Chondrocyte (in vitro differentiated cells): ENCODE measurements around the gene IL36RN. TPM values are rescaled to one million over a fixed set of nuclear protein-coding genes. Genes with fewer than 3 reads are reported as not detected.

Source experiments
- DNase-seq: peaks from one replicate; pipeline ENCODE4 v3.0.0; 2021; ENCODE audit warnings: mixed read lengths, low spot score
- H3K27ac Mint-ChIP-seq: one replicate; pipeline ENCODE4 v1.8.0; 2021; ENCODE audit warnings: mild to moderate bottlenecking, moderate library complexity, mixed read lengths; ENCODE audit not compliant: unreplicated experiment
- H3K27me3 Mint-ChIP-seq: 2 replicates; pipeline ENCODE4 v1.8.0; 2021; ENCODE audit warnings: low read depth, mixed read lengths
- H3K36me3 Mint-ChIP-seq: 2 replicates; pipeline ENCODE4 v1.8.0; 2021; ENCODE audit warnings: low read depth, mixed read lengths
- H3K4me1 Mint-ChIP-seq: 2 replicates; pipeline ENCODE4 v1.8.0; 2021; ENCODE audit warnings: low read depth, mild to moderate bottlenecking, mixed read lengths
- H3K4me3 Mint-ChIP-seq: one replicate; pipeline ENCODE4 v1.8.0; 2021; ENCODE audit warnings: mild to moderate bottlenecking, moderate library complexity, mixed read lengths; ENCODE audit not compliant: unreplicated experiment
- H3K9me3 Mint-ChIP-seq: 2 replicates; pipeline ENCODE4 v1.8.0; 2021; ENCODE audit warnings: low read depth, mixed read lengths
- total RNA-seq: library from RNA; stranded (reverse); gene quantifications from 3 replicates; pipeline ENCODE4 v1.2.1, GENCODE V29; 2021
- TF ChIP-seq, protein P1 (sequence below): fragments of 200-600 bp; sonication (generic); IDR thresholded peaks from 2 replicates; pipeline ENCODE4 v1.5.0; 2021; ENCODE audit warnings: antibody characterized with exemption, mild to moderate bottlenecking, moderate library complexity

Gene IL36RN
- total RNA-seq, 1 donor from 2014 or later: not detected

DNA sequence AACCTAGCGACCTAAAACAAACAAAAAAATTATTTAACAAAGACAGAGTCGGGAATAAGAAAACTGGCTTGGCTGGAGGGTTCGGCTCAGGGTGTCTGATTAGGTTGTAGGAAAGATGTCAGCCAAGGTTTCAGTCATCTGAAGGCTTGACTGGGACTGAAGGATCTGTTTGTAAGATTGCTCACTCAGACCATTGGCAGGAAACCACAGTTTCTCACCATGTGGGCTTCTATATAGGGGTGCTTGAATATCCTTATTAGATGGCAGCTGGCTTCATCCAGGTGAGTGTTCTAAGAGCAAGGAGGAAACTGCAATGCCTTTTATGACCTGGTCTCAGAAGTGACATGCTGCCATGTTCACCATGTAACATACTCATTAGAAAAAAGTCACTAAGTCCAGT is 5.3 kb upstream of the IL36RN start:
- TF ChIP-seq, protein P1, sequence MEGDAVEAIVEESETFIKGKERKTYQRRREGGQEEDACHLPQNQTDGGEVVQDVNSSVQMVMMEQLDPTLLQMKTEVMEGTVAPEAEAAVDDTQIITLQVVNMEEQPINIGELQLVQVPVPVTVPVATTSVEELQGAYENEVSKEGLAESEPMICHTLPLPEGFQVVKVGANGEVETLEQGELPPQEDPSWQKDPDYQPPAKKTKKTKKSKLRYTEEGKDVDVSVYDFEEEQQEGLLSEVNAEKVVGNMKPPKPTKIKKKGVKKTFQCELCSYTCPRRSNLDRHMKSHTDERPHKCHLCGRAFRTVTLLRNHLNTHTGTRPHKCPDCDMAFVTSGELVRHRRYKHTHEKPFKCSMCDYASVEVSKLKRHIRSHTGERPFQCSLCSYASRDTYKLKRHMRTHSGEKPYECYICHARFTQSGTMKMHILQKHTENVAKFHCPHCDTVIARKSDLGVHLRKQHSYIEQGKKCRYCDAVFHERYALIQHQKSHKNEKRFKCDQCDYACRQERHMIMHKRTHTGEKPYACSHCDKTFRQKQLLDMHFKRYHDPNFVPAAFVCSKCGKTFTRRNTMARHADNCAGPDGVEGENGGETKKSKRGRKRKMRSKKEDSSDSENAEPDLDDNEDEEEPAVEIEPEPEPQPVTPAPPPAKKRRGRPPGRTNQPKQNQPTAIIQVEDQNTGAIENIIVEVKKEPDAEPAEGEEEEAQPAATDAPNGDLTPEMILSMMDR: no peak
- no peak overlapping the region for H3K4me3 Mint-ChIP-seq
- H3K27me3 Mint-ChIP-seq: peaks cover 28% of the 10 kb centered on the region
- H3K9me3 Mint-ChIP-seq: peaks cover 25% of the 10 kb centered on the region
- no peak for DNase-seq
- H3K4me1 Mint-ChIP-seq: no peaks in the 10 kb centered on the region
- H3K36me3 Mint-ChIP-seq: no peaks in the 10 kb centered on the region
- no peak overlapping the region for H3K27ac Mint-ChIP-seq

DNA sequence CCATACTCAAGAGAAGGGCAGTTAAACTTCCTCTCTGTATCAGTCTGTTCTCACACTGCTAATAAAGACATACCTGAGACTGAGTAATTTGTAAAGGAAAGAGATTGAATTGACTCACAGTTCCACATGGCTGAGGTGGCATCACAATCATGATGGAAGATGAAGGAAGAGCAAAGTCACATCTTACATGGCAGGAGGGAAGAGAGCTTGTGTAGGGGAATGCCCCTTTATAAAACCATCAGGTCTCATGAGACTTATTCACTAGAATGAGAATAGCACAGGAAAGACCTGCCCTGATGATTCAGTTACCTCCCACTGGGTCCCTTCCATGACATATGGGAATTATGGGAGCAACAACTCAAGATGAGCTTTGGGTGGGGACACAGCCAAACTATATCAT is 4.9 kb upstream of the IL36RN start:
- no peak for DNase-seq
- TF ChIP-seq, protein P1: no peak
- H3K27me3 Mint-ChIP-seq: peaks cover 26% of the 10 kb centered on the region
- H3K4me3 Mint-ChIP-seq: no peak overlapping the region
- no peaks in the 10 kb centered on the region for H3K36me3 Mint-ChIP-seq
- H3K9me3 Mint-ChIP-seq: peaks cover 23% of the 10 kb centered on the region
- no peak overlapping the region for H3K27ac Mint-ChIP-seq
- H3K4me1 Mint-ChIP-seq: no peaks in the 10 kb centered on the region

DNA sequence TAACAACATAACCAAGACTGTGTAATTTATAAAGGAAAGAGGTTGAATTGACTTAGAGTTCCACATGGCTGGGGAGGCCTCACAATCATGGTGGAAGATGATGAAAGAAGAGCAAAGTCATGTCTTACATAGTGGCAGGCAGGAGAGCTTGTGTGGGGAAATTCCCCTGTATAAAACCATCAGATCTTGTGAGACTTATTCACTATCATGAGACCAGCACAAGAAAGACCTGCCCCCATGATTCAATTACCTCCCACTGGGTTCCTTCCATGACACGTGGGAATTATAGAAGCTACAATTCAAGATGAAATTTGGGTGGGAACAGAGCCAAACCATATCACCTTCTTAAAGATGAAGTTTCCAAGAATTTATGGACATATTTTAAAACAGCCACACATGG is 2.5 kb upstream of the IL36RN start:
- TF ChIP-seq, protein P1: no peak
- no peak overlapping the region for H3K27ac Mint-ChIP-seq
- no peaks in the 10 kb centered on the region for H3K4me1 Mint-ChIP-seq
- H3K4me3 Mint-ChIP-seq: no peak overlapping the region
- peaks cover 22% of the 10 kb centered on the region for H3K9me3 Mint-ChIP-seq
- DNase-seq: no peak
- H3K27me3 Mint-ChIP-seq: peaks cover 37% of the 10 kb centered on the region
- no peaks in the 10 kb centered on the region for H3K36me3 Mint-ChIP-seq

DNA sequence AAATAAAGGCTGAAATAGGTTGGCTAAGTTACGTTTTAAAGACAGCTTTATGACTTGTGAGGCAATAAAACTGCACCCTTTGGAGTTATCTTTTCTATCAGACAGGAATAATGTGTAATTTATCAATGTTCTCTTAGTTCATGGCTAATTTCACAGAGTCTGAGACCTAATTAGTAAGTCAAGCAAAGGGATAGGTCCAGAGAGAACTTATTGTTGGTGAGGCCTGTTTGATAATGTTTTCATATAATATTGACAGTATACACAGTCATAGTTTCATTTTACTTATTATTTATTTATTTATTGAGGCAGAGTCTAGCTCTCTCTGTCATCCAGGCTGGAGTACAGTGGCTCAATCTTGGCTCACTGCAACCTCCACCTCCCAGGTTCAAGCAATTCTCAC is 1.9 kb upstream of the IL36RN start:
- Mint-ChIP-seq H3K4me3 (no peak overlapping the region), H3K27me3 (peaks cover 36% of the 10 kb centered on the region), H3K36me3 (no peaks in the 10 kb centered on the region), H3K9me3 (peaks cover 22% of the 10 kb centered on the region), H3K27ac (no peak overlapping the region), H3K4me1 (no peaks in the 10 kb centered on the region)
- DNase-seq: no peak
- TF ChIP-seq, protein P1: no peak

DNA sequence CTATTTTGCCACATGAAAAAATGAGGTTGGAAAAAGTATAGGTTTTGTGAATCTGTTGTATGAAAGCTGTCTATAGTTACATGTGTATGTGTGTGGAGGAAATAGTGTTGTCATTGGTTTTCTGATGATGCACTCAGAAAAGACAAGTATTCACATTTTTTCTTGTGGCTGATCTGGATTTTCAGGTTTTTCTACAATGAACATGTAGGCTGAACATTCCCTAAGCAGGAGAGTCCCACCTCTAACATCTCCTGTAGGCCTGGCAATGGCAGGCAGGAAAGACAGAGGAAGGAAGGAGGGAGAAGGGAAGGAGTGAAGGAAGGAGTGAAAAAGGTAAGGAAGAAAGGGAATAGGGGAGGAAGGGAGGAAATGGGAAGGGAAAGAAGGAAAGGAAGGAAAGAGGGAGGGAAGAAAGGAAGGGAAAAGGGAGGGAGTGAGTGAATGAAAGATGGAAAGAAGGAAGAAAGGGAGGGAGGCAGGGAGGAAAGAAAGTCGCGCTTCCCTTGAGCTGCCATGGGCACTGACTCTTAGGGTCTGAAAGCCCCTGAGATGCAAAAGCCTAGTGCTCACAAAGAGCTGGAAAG is 495 bp upstream of the IL36RN start:
- DNase-seq: no peak
- Mint-ChIP-seq H3K27me3 (peaks cover 35% of the 10 kb centered on the region), H3K4me3 (no peak overlapping the region), H3K27ac (no peak overlapping the region), H3K9me3 (peaks cover 22% of the 10 kb centered on the region), H3K36me3 (no peaks in the 10 kb centered on the region), H3K4me1 (no peaks in the 10 kb centered on the region)
- TF ChIP-seq, protein P1: no peak
